HK-2 (cell line): ENCODE results near the gene ZBTB8OS.

Experiments used
- DNase-seq: peaks from one replicate; pipeline ENCODE4 v3.0.0-alpha.2; 2018; ENCODE audit not compliant: unreplicated experiment

ZBTB8OS gene

GRCh38 chr1:32611859-32612188 is 38.5 kb downstream of the ZBTB8OS start:
- no peak for DNase-seq

- DNase-seq = no peak
Observed at GRCh38 chr1:32609180-32609579, 41.2 kb downstream of the ZBTB8OS start.

- DNase-seq = no peak
Observed at GRCh38 chr1:32606565-32607371, 43.6 kb downstream of the ZBTB8OS start.

GRCh38 chr1:32605711-32606424 is 44.5 kb downstream of the ZBTB8OS start:
- DNase-seq = no peak

- DNase-seq = no peak
Observed at GRCh38 chr1:32600034-32600433, 50.3 kb downstream of the ZBTB8OS start.

DNA sequence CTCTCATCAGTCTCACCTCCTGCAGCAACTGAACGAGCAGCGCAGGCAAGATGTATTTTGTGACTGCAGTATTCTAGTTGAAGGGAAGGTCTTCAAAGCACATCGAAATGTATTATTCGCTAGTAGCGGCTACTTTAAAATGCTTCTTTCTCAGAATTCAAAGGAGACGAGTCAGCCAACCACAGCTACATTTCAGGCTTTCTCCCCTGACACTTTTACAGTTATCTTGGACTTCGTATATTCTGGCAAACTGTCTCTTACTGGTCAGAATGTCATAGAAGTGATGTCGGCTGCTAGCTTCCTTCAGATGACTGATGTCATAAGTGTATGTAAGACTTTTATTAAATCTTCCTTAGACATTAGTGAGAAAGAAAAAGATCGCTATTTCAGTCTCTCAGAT is 57.4 kb downstream of the ZBTB8OS start:
- DNase-seq = no peak

GRCh38 chr1:32580348-32581017 is 69.9 kb downstream of the ZBTB8OS start:
- no peak for DNase-seq
